HG03066 (cell line): Measurements from ENCODE around the gene C4B.
"Not testable (repeated sequence)": the region's sequence is repeated elsewhere in the genome, so short reads cannot be mapped to it uniquely, and the experiment has no call there.

ENCODE experiments used
- ATAC-seq: cut with Tn5 transposase; IDR thresholded peaks from one replicate; pipeline ENCODE4 v1.9.1; 2021; ENCODE audit warnings: low read depth; ENCODE audit not compliant: unreplicated experiment

The C4B gene

DNA sequence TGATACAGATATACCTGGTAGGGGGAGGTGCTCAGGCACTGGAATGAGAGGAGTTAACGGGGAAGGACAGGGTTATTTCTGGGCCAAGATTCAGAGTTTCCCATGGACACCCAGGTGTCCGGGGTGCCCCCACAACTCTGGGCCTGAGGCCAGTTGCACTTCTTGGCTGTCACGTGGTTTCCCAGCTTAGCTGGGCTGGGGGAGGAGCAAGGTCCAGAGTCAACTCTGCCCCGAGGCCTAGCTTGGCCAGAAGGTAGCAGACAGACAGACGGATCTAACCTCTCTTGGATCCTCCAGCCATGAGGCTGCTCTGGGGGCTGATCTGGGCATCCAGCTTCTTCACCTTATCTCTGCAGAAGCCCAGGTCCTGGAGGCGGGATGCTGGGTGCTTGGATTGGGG is at the start of gene C4B:
C4B (plus strand) TSS at position 249 of the 400 bp plus-strand sequence; CDS start at position 300, 51 bp downstream.
- not testable (repeated sequence) for ATAC-seq

DNA sequence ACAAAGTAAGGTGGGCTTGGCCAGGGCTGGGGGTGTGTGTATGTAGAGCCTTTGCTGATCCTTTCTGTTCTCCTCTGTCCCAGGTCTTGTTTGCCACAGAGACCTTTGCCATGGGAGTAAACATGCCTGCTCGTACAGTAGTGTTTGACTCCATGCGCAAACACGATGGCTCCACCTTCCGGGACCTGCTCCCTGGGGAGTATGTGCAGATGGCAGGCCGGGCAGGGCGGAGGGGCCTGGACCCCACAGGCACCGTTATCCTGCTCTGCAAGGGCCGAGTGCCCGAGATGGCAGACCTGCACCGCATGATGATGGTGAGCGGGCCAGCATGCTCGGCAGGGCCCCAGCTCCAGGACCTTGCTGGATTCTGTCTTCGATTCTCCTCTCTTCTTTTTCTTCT is 48.9 kb upstream of the C4B start:
- ATAC-seq = no peak

DNA sequence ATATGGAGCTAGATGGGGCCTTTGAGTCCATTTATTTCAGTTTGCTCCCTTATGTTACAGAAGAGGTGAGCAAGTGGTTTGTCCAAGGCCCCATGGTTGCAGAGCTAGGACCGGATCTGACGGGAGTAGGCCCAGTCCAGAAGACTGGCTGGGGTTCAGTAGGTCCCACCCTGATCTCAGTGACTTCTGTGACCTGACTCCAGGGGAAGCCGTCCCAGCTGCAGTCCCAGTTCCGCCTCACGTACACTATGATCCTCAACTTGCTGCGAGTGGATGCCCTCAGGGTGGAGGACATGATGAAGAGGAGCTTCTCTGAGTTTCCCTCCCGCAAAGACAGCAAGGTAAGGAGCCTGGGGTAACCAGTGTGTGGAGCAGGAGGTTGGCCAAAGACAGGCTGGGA is 48.1 kb upstream of the C4B start:
- ATAC-seq = no peak

DNA sequence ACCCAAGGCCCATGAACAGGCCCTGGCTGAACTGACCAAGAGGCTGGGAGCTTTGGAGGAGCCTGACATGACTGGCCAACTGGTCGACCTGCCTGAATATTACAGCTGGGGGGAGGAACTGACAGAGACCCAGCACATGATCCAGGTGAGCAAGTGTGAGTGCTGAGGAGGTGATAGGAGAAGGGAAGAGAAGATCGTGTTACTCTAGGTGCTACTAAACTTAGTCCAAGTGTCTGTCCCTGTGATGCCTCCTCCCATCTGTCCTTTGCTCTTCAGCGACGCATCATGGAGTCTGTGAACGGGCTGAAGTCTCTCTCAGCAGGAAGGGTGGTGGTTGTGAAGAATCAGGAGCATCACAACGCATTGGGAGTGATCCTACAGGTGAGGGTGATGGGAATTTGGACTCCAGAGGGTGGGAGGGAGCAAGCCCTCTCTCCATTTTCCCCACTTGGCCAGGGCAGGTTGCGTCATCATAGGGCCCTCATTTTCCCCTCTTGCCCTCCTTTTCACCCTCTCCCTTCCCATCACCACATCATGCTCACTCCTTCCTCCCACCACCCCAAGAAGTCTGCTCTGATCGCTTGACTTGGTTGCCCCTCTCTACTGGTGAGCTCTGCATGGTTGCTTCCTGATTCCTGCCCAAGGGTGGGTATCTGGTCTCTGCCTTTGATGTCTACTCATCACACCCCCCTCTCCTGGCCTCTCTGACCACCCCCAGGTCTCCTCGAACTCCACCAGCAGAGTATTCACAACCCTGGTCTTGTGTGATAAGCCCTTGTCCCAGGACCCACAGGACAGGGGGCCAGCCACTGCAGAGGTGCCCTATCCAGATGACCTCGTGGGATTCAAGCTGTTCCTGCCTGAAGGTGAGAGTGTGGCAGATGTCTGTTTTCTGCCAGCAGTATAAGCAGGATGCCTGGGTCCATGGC is 47.3 kb upstream of the C4B start:
- ATAC-seq = no peak

DNA sequence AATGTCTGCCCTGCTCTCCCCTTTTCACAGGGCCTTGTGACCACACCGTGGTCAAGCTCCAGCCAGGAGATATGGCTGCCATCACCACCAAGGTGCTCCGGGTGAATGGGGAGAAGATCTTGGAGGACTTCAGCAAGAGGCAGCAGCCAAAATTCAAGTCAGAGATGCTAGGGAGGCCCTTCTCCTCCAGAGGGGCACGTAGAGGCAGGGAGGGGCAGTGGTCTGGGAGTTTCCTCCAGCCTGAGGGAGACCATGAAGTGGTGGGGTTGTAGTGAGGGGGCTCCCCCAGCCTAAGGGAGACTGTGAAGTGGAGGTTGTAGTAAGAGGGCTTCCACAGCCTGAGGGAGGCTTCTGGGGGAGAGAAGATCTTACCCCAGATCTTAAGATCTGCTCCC is 46.7 kb upstream of the C4B start:
- ATAC-seq = no peak

DNA sequence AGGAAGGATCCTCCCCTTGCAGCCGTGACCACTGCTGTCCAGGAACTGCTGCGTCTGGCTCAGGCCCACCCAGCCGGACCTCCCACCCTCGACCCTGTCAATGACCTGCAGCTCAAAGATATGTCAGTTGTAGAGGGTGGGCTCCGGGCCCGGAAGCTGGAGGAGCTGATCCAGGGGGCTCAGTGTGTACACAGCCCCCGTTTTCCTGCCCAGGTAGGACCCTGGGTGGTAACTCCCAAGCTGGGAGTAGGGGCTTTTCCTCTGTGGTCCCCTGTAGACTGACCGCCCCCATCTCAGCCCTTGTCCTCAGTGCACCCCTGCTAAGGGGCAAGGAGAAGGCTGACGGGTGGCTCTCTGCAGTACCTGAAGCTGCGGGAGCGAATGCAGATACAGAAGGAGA is 46.3 kb upstream of the C4B start:
- no peak for ATAC-seq

DNA sequence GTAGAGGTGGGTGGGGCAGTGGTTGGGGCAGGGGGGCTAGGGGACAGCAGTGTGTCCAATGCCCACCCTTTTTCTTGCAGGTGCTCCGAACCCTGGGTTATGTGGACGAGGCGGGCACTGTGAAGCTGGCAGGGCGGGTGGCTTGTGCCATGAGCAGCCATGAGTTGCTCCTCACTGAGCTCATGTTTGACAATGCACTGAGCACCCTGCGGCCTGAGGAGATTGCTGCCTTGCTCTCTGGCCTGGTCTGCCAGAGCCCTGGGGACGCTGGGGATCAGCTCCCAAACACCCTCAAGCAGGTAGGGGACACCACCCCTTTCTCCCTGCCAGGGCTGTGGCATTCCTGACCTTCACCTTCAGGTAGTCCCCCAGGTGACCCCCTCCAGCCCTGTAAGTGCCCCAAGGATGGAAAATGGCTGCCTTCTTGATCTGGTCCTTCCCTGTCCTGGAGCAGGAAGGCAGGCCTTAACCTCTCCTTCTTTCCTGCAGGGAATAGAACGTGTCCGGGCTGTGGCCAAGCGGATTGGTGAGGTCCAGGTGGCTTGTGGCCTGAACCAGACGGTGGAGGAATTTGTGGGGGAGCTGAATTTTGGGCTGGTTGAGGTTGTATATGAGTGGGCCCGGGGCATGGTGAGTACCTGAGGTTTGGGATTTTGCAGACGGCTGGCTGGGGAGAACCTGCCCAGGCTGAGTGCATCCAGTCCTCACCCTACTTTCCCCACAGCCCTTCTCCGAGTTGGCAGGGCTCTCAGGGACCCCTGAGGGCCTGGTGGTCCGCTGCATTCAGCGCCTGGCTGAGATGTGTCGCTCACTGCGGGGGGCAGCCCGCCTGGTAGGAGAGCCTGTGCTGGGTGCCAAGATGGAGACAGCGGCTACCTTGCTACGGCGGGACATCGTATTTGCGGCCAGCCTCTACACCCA is 45.5 kb upstream of the C4B start:
- no peak for ATAC-seq

DNA sequence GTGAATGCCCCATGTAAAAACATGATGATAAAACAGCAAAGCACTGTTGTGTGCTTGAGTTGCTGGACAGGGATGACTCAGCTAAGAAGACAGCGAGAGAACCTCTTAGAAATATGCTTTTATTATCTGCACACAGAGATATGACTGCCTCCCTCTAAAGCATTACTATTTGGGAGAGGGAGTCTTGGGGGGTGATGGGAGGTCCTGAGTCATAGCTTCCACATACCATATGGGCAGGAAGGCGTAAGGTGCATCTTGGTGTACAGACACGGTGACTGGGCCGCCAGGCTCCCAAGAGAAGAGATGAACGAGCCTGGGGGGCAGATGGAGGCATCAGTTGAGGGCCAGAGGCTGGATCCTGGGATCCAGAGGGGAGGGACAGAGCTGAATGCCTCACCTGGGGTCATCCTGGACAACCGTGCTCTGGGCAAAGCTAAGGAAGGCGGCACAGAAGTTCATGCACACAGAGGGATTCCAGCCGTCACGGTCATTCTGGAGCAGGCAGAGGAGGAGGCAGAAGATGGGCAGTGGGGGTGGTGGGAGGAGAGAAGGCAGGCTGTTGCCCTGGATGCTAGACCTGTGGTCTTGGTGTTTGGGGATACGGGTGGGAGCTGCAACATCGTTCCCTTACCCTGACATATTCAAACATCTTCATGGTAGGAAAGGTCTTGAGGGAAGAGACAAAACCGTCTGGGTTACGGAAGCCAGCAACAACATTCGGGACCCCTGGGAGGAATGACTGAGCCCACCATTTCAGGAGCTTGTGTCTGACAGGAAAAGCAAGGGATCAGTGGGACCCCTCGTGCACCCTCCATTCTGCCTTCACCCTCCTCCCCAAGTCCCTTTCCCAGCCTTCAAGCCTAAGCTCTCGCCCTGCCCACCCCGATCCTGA is 44.6 kb upstream of the C4B start:
- no peak for ATAC-seq

DNA sequence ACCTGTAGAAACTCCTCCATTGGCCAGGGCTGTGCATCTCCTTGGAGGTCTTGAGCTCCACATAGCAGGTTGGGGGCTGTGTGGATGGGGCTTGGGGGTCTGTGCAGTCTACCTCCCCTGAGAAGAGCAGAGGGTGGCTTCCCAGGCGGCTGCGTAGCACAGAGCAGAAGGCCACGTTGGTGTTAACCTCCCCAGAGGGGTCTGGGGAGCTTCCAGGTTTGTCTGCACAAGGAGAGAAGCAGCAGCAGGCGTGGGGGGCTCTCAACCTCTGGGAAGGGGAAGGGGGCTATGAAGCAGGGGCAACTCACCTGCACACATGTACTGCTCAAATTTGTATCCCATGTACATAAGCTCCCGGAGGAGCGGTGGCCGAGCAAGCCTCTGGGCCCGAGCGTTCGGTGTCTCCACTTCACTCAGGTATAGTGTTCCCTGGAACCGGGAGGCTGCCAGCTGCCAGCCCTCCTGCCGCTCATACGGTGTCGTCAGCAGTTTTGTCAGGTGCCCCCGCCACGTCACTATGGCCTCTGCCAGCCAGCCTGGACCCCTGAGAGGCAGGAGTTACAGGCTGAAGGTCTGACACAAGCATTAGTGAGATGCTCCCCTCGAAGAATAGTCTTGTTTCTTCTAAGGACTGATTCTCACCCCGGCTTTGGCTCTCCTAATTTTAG is 43.9 kb upstream of the C4B start:
- ATAC-seq = no peak

DNA sequence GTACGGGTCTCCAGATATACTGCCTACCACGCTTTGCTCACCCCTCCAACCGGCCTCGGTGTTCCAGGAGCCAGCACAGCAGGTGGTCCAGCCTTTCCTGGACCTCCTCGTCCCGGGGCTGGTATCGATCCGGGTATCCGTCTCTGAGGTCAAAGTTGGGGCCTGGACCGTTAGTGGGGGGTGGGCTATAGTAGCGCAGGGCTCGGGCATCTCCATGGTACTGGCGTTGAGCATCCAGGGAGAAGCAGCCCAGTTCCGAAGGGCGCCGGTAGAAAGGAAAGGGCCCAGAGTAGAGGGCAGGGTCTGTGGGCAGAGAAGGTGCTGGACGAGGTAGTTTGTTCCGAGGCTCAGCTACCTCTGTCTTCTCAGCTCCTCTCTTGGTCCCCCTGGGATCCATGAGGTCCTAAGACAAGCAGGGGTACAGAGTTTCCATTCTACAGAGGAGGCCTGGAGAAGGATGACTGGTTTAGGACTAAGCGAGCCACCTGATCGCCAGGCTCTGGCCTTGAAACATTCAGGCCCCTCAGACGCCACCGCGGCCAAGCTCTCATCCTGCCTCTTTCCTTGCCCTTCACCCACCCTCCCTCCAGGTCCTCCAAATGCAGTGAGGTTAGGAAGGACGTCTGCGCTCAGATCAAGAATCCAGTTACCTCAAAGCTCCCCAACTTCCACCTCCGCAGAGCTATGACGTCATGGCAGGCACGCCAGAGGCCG is 43.2 kb upstream of the C4B start:
- ATAC-seq = no peak

DNA sequence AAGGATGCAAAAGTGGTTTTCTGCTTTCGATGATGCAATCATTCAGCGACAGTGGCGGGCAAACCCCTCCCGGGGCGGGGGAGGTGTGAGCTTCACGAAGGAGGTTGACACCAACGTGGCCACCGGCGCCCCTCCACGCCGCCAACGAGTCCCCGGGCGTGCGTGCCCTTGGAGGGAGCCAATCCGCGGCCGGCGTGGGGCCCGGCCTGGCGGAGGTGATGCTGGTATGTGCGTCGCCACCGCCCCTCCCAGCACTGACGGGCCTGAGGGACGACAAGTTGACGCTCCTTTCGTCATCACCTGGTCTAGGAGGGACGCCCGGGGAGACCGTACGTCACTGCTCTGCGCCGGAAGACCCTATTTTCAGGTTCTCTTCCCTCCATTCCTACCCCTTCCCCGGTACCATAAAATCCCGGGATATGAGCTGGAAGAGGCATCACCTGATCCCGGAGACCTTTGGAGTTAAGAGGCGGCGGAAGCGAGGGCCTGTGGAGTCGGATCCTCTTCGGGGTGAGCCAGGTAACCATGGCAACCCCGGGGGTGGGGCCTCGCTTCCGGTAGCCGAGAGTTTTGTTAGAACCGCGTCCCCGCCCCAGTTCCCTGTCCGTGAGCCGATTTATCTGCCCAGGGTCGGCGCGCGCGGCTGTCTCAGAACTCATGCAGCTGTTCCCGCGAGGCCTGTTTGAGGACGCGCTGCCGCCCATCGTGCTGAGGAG is 42.4 kb upstream of the C4B start, which contains the start of gene DXO:
DXO (minus strand) TSS at position 146 of the 716 bp plus-strand sequence. CDS start 463 bp downstream, outside the sequence.
- ATAC-seq = peak; percentile 87

DNA sequence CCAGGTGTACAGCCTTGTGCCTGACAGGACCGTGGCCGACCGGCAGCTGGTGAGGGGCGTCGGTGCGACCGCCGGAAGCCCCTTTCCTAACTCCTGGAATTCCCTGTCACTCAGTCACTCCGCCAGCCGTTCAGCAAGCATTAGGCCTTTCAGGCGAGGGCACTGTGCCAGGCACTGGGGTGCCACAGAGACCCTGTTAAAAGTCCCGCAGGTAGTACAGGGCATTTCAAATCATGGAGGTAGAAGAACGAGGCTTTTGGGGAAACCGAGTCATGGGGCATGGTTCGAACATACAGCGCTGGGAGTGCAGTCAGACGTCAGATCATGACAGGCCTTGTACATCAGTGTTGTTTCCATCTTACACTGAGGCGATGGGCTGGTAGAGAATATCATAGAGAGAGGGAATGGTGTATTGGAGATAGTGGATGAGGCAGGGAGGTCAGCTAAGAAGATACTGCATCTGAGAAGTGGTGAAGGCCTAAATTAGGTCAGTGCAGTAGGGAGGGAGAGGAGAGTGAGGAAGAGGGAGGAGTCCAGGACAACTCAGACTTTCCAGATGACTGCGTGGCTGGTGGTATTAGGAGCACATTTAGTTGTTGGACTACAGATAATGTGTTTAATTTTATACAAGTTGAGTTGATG is 41.8 kb upstream of the C4B start:
- ATAC-seq = no peak

DNA sequence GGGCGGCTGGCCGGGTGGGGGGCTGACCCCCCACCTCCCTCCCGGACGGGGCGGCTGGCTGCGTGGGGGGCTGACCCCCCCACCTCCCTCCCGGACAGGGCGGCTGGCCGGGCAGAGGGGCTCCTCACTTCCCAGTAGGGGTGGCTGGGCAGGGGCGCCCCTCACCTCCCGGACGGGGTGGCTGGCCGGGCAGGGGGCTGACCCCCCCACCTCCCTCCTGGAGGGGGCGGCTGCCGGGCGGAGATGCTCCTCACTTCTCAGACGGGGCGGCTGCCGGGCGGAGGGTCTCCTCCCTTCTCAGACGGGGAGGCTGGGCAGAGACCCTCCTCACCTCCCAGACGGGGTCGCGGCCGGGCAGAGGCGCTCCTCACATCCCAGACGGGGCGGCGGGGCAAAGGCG is 38.5 kb upstream of the C4B start:
- not testable (repeated sequence) for ATAC-seq

DNA sequence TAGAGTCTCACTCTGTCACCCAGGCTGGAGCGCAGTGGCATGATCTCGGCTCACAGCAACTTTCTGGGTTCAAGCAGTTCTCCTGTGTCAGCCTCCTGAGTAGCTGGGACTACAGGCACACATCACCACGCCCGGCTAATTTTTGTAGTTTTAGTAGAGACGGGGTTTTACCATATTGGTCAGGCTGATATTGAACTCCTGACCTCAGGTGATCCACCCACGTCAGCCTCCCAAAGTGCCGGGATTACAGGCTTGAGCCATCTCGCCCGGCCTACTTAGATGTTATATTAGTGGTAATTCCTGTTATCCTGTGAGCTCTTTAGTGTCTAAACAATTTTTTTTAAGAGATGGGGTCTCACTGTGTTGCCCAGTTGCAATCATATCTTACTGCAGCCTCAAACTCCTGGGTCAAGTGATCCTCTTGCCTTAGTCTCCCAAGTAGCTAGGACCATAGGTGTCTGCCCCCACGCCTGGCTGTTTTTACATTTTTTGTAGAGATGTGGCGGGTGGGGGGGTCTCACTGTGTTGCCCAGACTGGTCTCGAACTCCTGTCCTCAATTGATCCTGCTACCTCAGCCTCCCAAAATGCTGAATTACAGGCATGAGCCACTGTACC is 36.7 kb upstream of the C4B start:
- ATAC-seq = no peak

DNA sequence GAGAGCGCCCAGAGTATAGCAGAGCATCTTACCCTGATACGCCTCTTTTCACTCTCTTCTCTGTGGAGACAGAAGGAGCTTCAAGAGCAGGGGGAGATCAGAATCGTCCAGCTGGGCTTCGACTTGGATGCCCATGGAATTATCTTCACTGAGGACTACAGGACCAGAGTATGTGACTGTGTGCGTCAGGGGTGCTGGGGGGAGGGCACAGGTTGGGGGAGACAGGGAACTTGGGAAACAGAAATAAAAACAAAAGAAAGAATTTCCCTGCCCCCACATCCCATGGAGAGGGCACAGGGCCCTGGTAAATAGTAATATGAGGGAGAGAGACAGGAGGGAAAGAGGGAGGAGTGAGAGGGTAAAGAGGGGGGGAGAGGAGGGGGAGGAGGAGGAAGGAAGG is 35.8 kb upstream of the C4B start:
- no peak for ATAC-seq

DNA sequence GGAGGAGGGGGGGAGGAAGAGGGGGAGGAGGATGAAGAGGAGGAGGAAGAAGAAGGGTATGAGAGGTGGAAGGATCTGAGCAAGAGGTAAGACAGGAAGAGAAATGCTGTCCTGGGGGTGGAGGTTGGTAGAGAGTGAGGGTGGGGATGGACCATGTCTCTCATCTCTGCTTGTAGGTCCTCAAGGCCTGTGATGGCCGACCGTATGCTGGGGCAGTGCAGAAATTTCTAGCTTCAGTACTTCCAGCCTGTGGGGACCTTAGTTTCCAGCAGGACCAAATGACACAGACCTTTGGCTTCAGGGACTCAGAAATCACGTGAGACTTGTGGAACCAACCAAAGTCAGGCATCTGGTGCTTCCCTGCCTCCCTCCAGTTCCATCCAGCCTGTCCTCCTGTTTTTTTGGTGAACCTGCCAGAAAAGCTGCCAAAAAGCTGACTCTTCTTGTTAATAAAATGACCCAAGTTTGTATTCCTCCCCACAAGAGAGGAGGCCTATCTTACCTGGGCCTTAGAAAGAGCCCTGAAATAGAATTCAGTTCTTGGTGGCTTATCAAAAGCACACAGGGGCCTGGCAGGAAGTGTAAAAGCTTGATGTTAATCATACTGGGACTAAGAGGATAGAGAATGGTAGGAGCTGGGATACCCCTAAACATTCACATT is 35.2 kb upstream of the C4B start:
- ATAC-seq = no peak
